BJ (cell line): ENCODE data around the gene SLC52A1. TPM values are rescaled to one million over a fixed set of nuclear protein-coding genes. Genes with fewer than 3 reads are reported as not detected.
"Not testable (repeated sequence)": the region's sequence is repeated elsewhere in the genome, so short reads cannot be mapped to it uniquely, and the experiment has no call there.

ENCODE experiments used
- CTCF ChIA-PET: fragments of 350-600 bp; formaldehyde crosslinking; extraction: SDS; loops from one replicate; lab custom pipeline; 2021; ENCODE audit warnings: antibody characterized with exemption, inconsistent platforms; lab: Yijun Ruan, JAX
- POLR2A ChIA-PET: fragments of 300-600 bp; sonication (Branson Sonifier 250); formaldehyde crosslinking; extraction: SDS; loops from one replicate; lab custom pipeline; 2021; ENCODE audit warnings: antibody characterized with exemption; lab: Charles Lee
- DNase-seq: peaks from one replicate; pipeline ENCODE4 v3.0.0-alpha.2; 2011; ENCODE audit warnings: low read depth
- H3K27me3 ChIP-seq: 2 replicates; pipeline ENCODE4 v1.6.0; 2011; ENCODE audit warnings: low read length; ENCODE audit not compliant: control insufficient read depth, insufficient read depth
- H3K36me3 ChIP-seq: 2 replicates; pipeline ENCODE4 v1.5.1; 2011; ENCODE audit warnings: low read length; ENCODE audit not compliant: control insufficient read depth, insufficient read depth
- H3K4me3 ChIP-seq: 2 replicates; pipeline ENCODE4 v1.5.1; 2011; ENCODE audit warnings: low read depth, mild to moderate bottlenecking, control low read depth, low read length
- CTCF ChIP-seq: IDR thresholded peaks from 2 replicates; pipeline ENCODE4 v1.5.1; 2011; ENCODE audit warnings: low read depth, mild to moderate bottlenecking, control low read depth, inconsistent platforms, low read length, moderate library complexity; ENCODE audit not compliant: insufficient read depth
- polyA plus RNA-seq: library from polyadenylated mRNA; depleted of rRNA; stranded (reverse); fragments of >200 nt; gene quantifications from 2 replicates; pipeline ENCODE4 v1.2.3, GENCODE V29; 2011

SLC52A1 gene
- polyA plus RNA-seq, 1 experiment = 0.23 TPM

- TF ChIP-seq CTCF = no peak
- Histone ChIP-seq H3K36me3 (no peaks in the 10 kb centered on the region), H3K27me3 (0 out of 2 replicates have a peak, but pooled peaks cover 6% of the 10 kb centered on the region), H3K4me3 (no peak overlapping the region)
- CTCF ChIA-PET = interaction anchor here (0.6 to 6.9 kb wide), 3 partner anchors 20 to 481 kb away, joined by 3 to 73 read pairs (median 7); no protein-coding TSS in a partner anchor
- no peak for DNase-seq
- POLR2A ChIA-PET = no interaction called here
Observed at GRCh38 chr17:5032865-5033264, 2.4 kb downstream of the SLC52A1 start.

- Histone ChIP-seq H3K27me3 (0 out of 2 replicates have a peak, but pooled peaks cover 6% of the 10 kb centered on the region), H3K36me3 (no peaks in the 10 kb centered on the region), H3K4me3 (peak overlapping the region; percentile 36)
- TF ChIP-seq CTCF = peak; percentile 86
- CTCF ChIA-PET = interaction anchor here (0.8 to 6.9 kb wide), 10 partner anchors 11 to 122 kb away, joined by 3 to 73 read pairs (median 4); no protein-coding TSS in a partner anchor
- DNase-seq = no peak
- POLR2A ChIA-PET = no interaction called here
Observed at GRCh38 chr17:5031365-5032082, 3.7 kb downstream of the SLC52A1 start.

- H3K27me3 ChIP-seq, H3K4me3 ChIP-seq, DNase-seq, H3K36me3 ChIP-seq: not testable (repeated sequence)
- POLR2A ChIA-PET = interaction anchor here (0.7 kb wide), 1 partner anchor 242 kb away, joined by 10 read pairs; no protein-coding TSS in a partner anchor
- CTCF ChIA-PET = interaction anchor here (0.8 to 6.9 kb wide), 13 partner anchors 9 to 121 kb away, joined by 3 to 73 read pairs (median 4); partner anchors contain the start of gene ZFP3
Observed at GRCh38 chr17:5030168-5030567, 5.1 kb downstream of the SLC52A1 start.

- ChIA-PET CTCF (interaction anchor here (0.9 to 6.9 kb wide), 6 partner anchors 9 to 118 kb away, joined by 3 to 73 read pairs (median 4); partner anchors contain the start of gene CAMTA2), POLR2A (no interaction called here)
- Histone ChIP-seq H3K36me3 (peaks cover 6% of the 10 kb centered on the region), H3K4me3 (no peak overlapping the region), H3K27me3 (no peaks in the 10 kb centered on the region)
- TF ChIP-seq CTCF = no peak
- no peak for DNase-seq
Observed at GRCh38 chr17:5027916-5028315, 7.3 kb downstream of the SLC52A1 start.

GRCh38 chr17:5027299-5027698 lies 7.9 kb downstream of the SLC52A1 start:
- POLR2A ChIA-PET = no interaction called here
- CTCF ChIA-PET = interaction anchor here (0.9 to 6.9 kb wide), 4 partner anchors 35 to 118 kb away, joined by 3 to 73 read pairs (median 6); partner anchors contain the start of gene CAMTA2
- Histone ChIP-seq H3K4me3 (no peak overlapping the region), H3K36me3 (peaks cover 8% of the 10 kb centered on the region), H3K27me3 (no peaks in the 10 kb centered on the region)
- DNase-seq = no peak
- no peak for TF ChIP-seq CTCF
